ENCODE results near the gene UTS2R.

DNA sequence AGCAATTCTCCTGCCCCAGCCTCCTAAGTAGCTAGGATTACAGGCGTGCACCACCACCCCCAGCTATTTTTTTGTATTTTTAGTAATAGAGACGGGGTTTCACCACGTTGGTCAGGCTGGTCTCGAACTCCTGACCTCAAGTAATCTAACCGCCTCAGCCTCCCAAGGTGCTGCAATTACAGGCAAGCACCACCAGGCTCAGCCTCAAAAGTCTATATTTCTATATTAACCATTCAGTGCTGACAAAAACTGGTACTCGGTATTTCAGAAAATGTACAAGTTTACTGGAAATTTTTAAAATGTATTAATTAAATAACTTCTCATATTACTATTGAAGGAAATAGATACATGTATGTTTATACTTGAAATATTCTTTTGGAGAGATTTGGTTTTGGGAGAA is 45.2 kb downstream of the UTS2R start:
- TF ChIP-seq EP300 (IDR thresholded peaks at IDR 0.05) (no peak), POLR2A (IDR thresholded peaks at IDR 0.05) (no peak), POLR2AphosphoS5 (IDR thresholded peaks at IDR 0.05) (no peak)
- TF ChIP-seq, protein P1, sequence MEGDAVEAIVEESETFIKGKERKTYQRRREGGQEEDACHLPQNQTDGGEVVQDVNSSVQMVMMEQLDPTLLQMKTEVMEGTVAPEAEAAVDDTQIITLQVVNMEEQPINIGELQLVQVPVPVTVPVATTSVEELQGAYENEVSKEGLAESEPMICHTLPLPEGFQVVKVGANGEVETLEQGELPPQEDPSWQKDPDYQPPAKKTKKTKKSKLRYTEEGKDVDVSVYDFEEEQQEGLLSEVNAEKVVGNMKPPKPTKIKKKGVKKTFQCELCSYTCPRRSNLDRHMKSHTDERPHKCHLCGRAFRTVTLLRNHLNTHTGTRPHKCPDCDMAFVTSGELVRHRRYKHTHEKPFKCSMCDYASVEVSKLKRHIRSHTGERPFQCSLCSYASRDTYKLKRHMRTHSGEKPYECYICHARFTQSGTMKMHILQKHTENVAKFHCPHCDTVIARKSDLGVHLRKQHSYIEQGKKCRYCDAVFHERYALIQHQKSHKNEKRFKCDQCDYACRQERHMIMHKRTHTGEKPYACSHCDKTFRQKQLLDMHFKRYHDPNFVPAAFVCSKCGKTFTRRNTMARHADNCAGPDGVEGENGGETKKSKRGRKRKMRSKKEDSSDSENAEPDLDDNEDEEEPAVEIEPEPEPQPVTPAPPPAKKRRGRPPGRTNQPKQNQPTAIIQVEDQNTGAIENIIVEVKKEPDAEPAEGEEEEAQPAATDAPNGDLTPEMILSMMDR (IDR thresholded peaks at IDR 0.05), result no peak

Measured in upper lobe of left lung (tissue), 4 donors.